K562 (cell line): Measurements from ENCODE around the gene SYPL2. TPM values are rescaled to one million over a fixed set of nuclear protein-coding genes. Genes with fewer than 3 reads are reported as not detected.

Source experiments
- ATAC-seq: fragments of 200-7000 bp; cut with Tn5 transposase; 3 replicates; pipeline ENCODE4 v1.9.1; 2020; ENCODE audit warnings: moderate library complexity
- BruUV-seq: library from RNA; stranded (reverse); fragments of 400-500 nt; replicated peaks from 2 replicates; lab custom pipeline; 2021; lab: Mats Ljungman, UMichigan
- CTCF ChIA-PET: fragments of 300-600 bp; formaldehyde crosslinking; extraction: SDS; loops from one replicate; lab custom pipeline; 2021; ENCODE audit warnings: low intra/inter-chr PET ratio; lab: Yijun Ruan, JAX
- POLR2A ChIA-PET: fragments of 300-600, 350-650 bp; sonication (Branson Sonifier 250); formaldehyde crosslinking; extraction: SDS; loops from one replicate; lab custom pipeline; 2021; ENCODE audit warnings: antibody characterized with exemption, inconsistent platforms; lab: Yijun Ruan, JAX
- DNase-seq, 4 experiments: peaks; one replicate each; pipeline versions ENCODE4 v3.0.0 to v3.0.0-alpha.2; 2011 to 2018; ENCODE audit warnings: low spot score in 3 of 4, mixed read lengths in 3 of 4; ENCODE audit errors: extremely low read depth in 1 of 4
- FAIRE-seq: peaks from 2 replicates; lab custom pipeline; 2011; peaks lifted over from hg19 to GRCh38; lab: Jason Lieb, UNC
- H2AFZ ChIP-seq: 2 replicates; pipeline ENCODE4 v1.6.0; 2011; ENCODE audit warnings: low read depth, low read length, control low read depth, inconsistent platforms
- H3K27ac ChIP-seq: fragments of 200-600 bp; 3 replicates; pipeline ENCODE4 v1.8.0; 2011; ENCODE audit warnings: low read depth, mild to moderate bottlenecking, control low read depth, inconsistent platforms, low read length, moderate library complexity, mixed read lengths; ENCODE audit errors: extremely low read depth
- H3K27me3 ChIP-seq, 2 experiments: fragments of 300-600 bp in 1 of 2; 2 replicates in 1 of 2; 3 replicates in 1 of 2; pipeline versions ENCODE4 v1.6.0 to v1.8.0; 2011; ENCODE audit warnings: inconsistent platforms in 2 of 2, low read length in 2 of 2, mild to moderate bottlenecking in 1 of 2, mixed read lengths in 1 of 2, moderate library complexity in 1 of 2; ENCODE audit not compliant: control insufficient read depth in 2 of 2, insufficient read depth in 2 of 2
- H3K36me3 ChIP-seq: fragments of 300-600 bp; 3 replicates; pipeline ENCODE4 v1.8.0; 2011; ENCODE audit warnings: mild to moderate bottlenecking, low read length, inconsistent platforms; ENCODE audit not compliant: control insufficient read depth, insufficient read depth
- H3K4me1 ChIP-seq, 2 experiments: fragments of 200-600 bp in 1 of 2; replicated peaks in 1 of 2; 2 replicates in 1 of 2; 3 replicates in 1 of 2; pipeline versions ENCODE4 v1.5.1 to v1.8.0; 2011; ENCODE audit warnings: inconsistent platforms in 2 of 2, low read length in 2 of 2, mild to moderate bottlenecking in 1 of 2, mixed read lengths in 1 of 2, moderate library complexity in 1 of 2; ENCODE audit not compliant: control insufficient read depth in 2 of 2, insufficient read depth in 2 of 2
- H3K4me2 ChIP-seq: 2 replicates; pipeline ENCODE4 v1.6.1; 2011; ENCODE audit warnings: low read length, control low read depth, inconsistent platforms, mixed read lengths; ENCODE audit not compliant: insufficient read depth
- H3K4me3 ChIP-seq: fragments of 200-600 bp; sonication (generic), shearing (Covaris generic); 2 replicates; pipeline ENCODE4 v1.5.1; 2016; ENCODE audit warnings: control low read depth, inconsistent platforms
- H3K79me2 ChIP-seq: fragments of 200-600 bp; 3 replicates; pipeline ENCODE4 v1.8.0; 2011; ENCODE audit warnings: low read length, inconsistent platforms; ENCODE audit not compliant: control insufficient read depth, insufficient read depth
- H3K9ac ChIP-seq, 2 experiments: 2 replicates each; pipeline versions ENCODE4 v1.6.0 to v1.6.1; 2011; ENCODE audit warnings: low read depth in 2 of 2, low read length in 2 of 2, control low read depth in 1 of 2, inconsistent platforms in 1 of 2, mild to moderate bottlenecking in 1 of 2, mixed read lengths in 1 of 2; ENCODE audit not compliant: insufficient read depth in 1 of 2
- H3K9me1 ChIP-seq: one replicate; pipeline ENCODE4 v1.6.0; 2011; ENCODE audit warnings: inconsistent platforms, mild to moderate bottlenecking, low read length, moderate library complexity; ENCODE audit not compliant: control insufficient read depth, insufficient read depth
- H3K9me3 ChIP-seq: replicated peaks from 2 replicates; pipeline ENCODE4 v1.5.1; 2011; ENCODE audit warnings: low read depth, low read length, inconsistent platforms; ENCODE audit not compliant: control insufficient read depth, insufficient read depth
- H4K20me1 ChIP-seq: replicated peaks from 2 replicates; pipeline ENCODE4 v1.6.1; 2011; ENCODE audit warnings: low read length, inconsistent platforms, mixed read lengths; ENCODE audit not compliant: control insufficient read depth, insufficient read depth
- ATF7 ChIP-seq: fragments of 450-650 bp; IDR thresholded peaks from 2 replicates; pipeline ENCODE4 v1.7.1; 2014; ENCODE audit warnings: mild to moderate bottlenecking, moderate library complexity
- HCFC1 ChIP-seq: IDR thresholded peaks from 2 replicates; pipeline ENCODE4 v1.6.1; 2012; ENCODE audit warnings: low read depth, low read length, improper control_type of control experiment
- JUND ChIP-seq, 2 experiments: IDR thresholded peaks; 2 replicates in 1 of 2; 3 replicates in 1 of 2; pipeline ENCODE4 v1.6.1; 2011; ENCODE audit warnings: borderline replicate concordance in 2 of 2, low read depth in 2 of 2, low read length in 2 of 2, improper control_type of control experiment in 1 of 2, missing biosample characterization in 1 of 2, missing genetic modification characterization in 1 of 2, missing genetic modification reagents in 1 of 2
- KHSRP ChIP-seq: fragments of 450-650 bp; IDR thresholded peaks from 2 replicates; pipeline ENCODE4 v1.6.1; 2017
- MTA3 ChIP-seq: fragments of 450-650 bp; formaldehyde crosslinking; IDR thresholded peaks from 2 replicates; pipeline ENCODE4 v1.6.1; 2017; ENCODE audit warnings: mild to moderate bottlenecking, borderline replicate concordance
- ZKSCAN3 ChIP-seq: fragments of 250-450 bp; sonication (Bioruptor Pico); IDR thresholded peaks from 2 replicates; pipeline ENCODE4 v1.4.0; 2020
- ZNF3 ChIP-seq: fragments of 250-450 bp; sonication (Bioruptor Pico); IDR thresholded peaks from 2 replicates; pipeline ENCODE4 v1.5.0; 2021; ENCODE audit warnings: mild to moderate bottlenecking, moderate library complexity
- ZNF76 ChIP-seq: fragments of 250-450 bp; sonication (Bioruptor Pico); IDR thresholded peaks from 2 replicates; pipeline ENCODE4 v1.4.0; 2020; ENCODE audit warnings: mild to moderate bottlenecking, moderate library complexity, borderline replicate concordance
- WGBS: fragments of 100-300 bp; shearing (Covaris generic); methylation state at CpG from one replicate; pipeline ENCODE4 v1.1.6; 2016; ENCODE audit warnings: low coverage, mixed read lengths; ENCODE audit not compliant: insufficient coverage; ENCODE audit errors: missing lambda C conversion rate; 5-methylcytosine and 5-hydroxymethylcytosine counted together
- in situ Hi-C: fragments of 300-500 bp; cut with MboI; formaldehyde crosslinking; loops from 4 replicates; pipeline ENCODE4 v1.15.0; 2018; ENCODE audit warnings: inconsistent platforms, mixed read lengths
- intact Hi-C: fragments of 100-400 bp; cut with micrococcal nuclease; formaldehyde crosslinking; loops from 2 replicates; pipeline ENCODE4 v1.14.2; 2022
- polyA plus RNA-seq, 8 experiments: library from polyadenylated mRNA; depleted of rRNA in 4 of 8; stranded (reverse) in 5 of 8; unstranded in 3 of 8; fragments of >200 nt; fragmentation: Nextera tagmentation in 2 of 8; fragmentation: Illumina TruSeq in 1 of 8; extraction: Ambion mirVana in 2 of 8; extraction: Trizol in 1 of 8; gene quantifications; 2 replicates each; pipeline versions ENCODE4 v1.2.1 to v1.2.3, GENCODE V29; 2011 to 2014; ENCODE audit warnings: inconsistent platforms in 1 of 8, missing spikeins in 1 of 8
- total RNA-seq, 7 experiments: library from RNA; depleted of rRNA in 6 of 7; stranded (reverse); fragments of >200 nt in 6 of 7; fragmentation: Illumina TruSeq in 2 of 7; extraction: Trizol in 2 of 7; gene quantifications; 2 replicates each; pipeline versions ENCODE4 v1.2.1 to v1.2.3, GENCODE V29; 2011 to 2021; ENCODE audit warnings: low replicate concordance in 1 of 7
- TF ChIP-seq, protein P1 (sequence below): fragments of 250-450 bp; sonication (Bioruptor Pico); IDR thresholded peaks from 2 replicates; pipeline ENCODE4 v1.4.0; 2020; ENCODE audit warnings: mild to moderate bottlenecking, moderate library complexity, borderline replicate concordance
- TF ChIP-seq, protein P2 (sequence below): fragments of 250-450 bp; sonication (Bioruptor Pico); IDR thresholded peaks from 2 replicates; pipeline ENCODE4 v1.5.0; 2021; ENCODE audit warnings: mild to moderate bottlenecking, moderate library complexity

The SYPL2 gene
- total and polyA plus RNA-seq, 9 of the 15 experiments (the other 6 are each of a cell fraction or from before 2014, with no cell fraction given): 0.03 to 0.20 (median 0.07) TPM; not detected in 2

DNA sequence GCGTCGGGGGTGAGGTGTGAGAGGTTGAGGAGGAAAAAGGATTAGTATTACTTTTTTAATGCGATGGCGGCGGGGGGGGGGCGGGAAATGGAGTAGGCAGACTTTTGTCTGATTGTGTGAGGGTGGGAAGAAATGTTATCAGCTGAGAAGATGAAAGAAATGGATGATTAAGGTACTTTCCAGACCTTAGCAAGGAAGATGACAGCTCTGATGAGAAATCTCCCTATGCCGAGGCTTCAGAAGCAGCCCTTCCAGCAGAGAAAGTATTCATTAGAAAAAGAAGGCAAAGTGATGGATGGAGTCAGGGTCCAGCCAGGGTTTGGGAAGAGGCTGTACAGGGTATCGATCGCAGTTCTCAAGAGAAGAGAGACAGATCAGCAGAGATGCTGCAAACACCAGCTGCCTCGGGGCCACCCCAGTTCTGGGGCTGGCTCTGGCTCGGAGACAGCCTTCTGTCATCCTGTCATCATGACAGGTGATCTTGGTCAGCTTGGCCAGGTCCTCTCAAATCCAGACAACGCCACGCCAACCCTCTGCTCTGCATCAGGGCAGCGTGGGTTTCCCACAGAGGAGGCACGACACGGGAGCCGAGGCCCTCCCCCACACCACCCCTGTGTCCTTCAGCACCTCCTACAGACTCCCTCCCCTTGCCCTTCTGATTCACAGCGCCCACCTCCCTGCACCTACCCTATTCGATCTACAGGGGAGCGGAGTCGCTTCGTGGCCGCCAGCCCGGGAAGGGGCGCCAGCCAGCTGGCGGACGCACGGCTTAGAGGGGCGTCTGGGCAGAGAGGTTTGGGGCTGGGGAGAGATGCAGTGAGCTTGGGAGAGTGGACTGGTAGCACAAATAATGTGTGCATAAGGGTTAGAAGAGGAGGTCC is 16.7 kb downstream of the SYPL2 start (continued):
- TF ChIP-seq, protein P1, sequence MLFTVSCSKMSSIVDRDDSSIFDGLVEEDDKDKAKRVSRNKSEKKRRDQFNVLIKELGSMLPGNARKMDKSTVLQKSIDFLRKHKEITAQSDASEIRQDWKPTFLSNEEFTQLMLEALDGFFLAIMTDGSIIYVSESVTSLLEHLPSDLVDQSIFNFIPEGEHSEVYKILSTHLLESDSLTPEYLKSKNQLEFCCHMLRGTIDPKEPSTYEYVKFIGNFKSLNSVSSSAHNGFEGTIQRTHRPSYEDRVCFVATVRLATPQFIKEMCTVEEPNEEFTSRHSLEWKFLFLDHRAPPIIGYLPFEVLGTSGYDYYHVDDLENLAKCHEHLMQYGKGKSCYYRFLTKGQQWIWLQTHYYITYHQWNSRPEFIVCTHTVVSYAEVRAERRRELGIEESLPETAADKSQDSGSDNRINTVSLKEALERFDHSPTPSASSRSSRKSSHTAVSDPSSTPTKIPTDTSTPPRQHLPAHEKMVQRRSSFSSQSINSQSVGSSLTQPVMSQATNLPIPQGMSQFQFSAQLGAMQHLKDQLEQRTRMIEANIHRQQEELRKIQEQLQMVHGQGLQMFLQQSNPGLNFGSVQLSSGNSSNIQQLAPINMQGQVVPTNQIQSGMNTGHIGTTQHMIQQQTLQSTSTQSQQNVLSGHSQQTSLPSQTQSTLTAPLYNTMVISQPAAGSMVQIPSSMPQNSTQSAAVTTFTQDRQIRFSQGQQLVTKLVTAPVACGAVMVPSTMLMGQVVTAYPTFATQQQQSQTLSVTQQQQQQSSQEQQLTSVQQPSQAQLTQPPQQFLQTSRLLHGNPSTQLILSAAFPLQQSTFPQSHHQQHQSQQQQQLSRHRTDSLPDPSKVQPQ (CRISPR knock-in tag): no peak

DNA sequence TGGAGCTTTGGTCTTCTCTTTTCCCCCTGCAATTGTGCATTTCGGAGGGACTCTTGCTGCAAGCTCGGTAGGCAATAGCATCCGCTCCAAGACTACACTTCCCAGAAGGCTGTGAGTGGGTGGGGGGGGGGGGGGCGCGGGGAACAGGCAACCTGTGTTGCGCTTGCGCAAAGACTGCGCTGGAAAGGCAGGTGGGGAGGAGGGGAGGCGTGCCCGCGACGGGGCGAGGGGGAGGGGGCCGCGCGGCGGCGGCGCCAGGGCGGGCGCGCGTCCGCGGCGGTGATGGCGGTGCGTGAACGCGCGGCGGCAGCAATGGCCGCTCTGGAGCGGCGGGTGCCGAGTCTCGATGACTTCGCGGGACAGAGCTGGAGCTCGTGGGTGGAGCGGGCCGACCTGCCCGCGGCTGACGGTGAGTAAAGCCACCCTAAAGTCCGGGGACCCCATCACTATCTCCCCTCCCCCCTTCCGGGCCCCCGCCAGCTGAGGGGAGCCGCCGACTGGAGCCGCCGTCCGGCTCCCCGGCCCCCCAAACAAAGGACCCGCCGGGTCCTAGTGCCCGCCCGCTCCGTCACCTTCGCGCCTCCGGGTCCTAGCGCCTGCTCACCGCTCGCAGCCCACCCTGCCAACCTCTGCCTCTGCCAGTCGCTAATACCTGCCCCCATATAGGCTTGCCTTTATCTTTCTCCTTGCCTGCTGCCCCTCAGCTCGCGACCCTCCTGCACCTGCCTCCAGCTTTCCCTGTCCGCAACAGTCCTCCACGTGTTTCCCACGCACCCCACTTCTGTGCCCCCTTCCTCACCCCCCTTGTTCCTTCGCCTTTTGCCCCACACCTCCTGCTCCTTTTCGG is 17.5 kb downstream of the SYPL2 start, which contains the start of gene ATXN7L2:
Gene ATXN7L2, plus strand, starts transcription at position 234 of the 847 bp plus-strand sequence. Its CDS starts 49 bp downstream, at position 283.
- DNase-seq (peak; percentile 97 to 100 (median 99)), ATAC-seq (peak; percentile 85), FAIRE-seq (peak; percentile 75)
- Histone ChIP-seq H3K4me2 (peak within 1 kb of the TSS; percentile 98), H4K20me1 (0 out of 2 replicates have a peak, but pooled peaks cover 2% of the 10 kb centered on the region), H3K27ac (peak within 1 kb of the TSS; percentile 93), H2AFZ (peak within 1 kb of the TSS; percentile 99), H3K4me3 (peak within 1 kb of the TSS; percentile 76), H3K36me3 (peaks cover 31% of the 10 kb centered on the region; the same call in 1 of the 3 replicates), H3K4me1 (peaks cover 12 to 23% of the 10 kb centered on the region in 2 experiments; a peak in 4 of 5 replicates), H3K9me3 (no peaks in the 10 kb centered on the region), H3K79me2 (peaks cover 9% of the 10 kb centered on the region; the same call in 2 of the 3 replicates), H3K9me1 (no peaks in the 10 kb centered on the region), H3K27me3 (peaks cover 18 to 28% of the 10 kb centered on the region in 2 experiments; a peak in 4 of 5 replicates), H3K9ac (peak within 1 kb of the TSS; percentile 87 to 100)
- ChIA-PET POLR2A (interaction anchor here (0.6 to 4.1 kb wide), 13 partner anchors 9 to 807 kb away, joined by 3 to 21 read pairs (median 3); partner anchors contain the start of gene GNAI3), CTCF (no interaction called here)
- WGBS: under 1% methylated on average over 33 of the region's 73 CpGs
- no TSS peak for BruUV-seq
- in situ Hi-C loops (no loop called here), intact Hi-C loops (no loop called here)
- TF ChIP-seq ZNF76: peak; percentile 40; the same call in 1 of the 2 replicates
- TF ChIP-seq ZNF3 (CRISPR knock-in tag): 0 out of 2 replicates have a peak, but pooled peaks have one; percentile 33
- TF ChIP-seq MTA3: peak; percentile 83
- TF ChIP-seq ZKSCAN3 (CRISPR knock-in tag): no peak
- TF ChIP-seq KHSRP: no peak; the same call in 1 of the 2 replicates
- peak; percentile 84 for TF ChIP-seq HCFC1
- TF ChIP-seq ATF7: peak; percentile 71; the same call in 1 of the 2 replicates
- peak; percentile 66 for TF ChIP-seq JUND (IDR thresholded peaks at IDR 0.05; ENCODE audit: borderline replicate concordance, low read depth, low read length)
- TF ChIP-seq JUND (tag; IDR thresholded peaks at IDR 0.05; ENCODE audit: borderline replicate concordance, low read depth, low read length): peak; percentile 62; the same call in 1 of the 3 replicates
- TF ChIP-seq, protein P2, sequence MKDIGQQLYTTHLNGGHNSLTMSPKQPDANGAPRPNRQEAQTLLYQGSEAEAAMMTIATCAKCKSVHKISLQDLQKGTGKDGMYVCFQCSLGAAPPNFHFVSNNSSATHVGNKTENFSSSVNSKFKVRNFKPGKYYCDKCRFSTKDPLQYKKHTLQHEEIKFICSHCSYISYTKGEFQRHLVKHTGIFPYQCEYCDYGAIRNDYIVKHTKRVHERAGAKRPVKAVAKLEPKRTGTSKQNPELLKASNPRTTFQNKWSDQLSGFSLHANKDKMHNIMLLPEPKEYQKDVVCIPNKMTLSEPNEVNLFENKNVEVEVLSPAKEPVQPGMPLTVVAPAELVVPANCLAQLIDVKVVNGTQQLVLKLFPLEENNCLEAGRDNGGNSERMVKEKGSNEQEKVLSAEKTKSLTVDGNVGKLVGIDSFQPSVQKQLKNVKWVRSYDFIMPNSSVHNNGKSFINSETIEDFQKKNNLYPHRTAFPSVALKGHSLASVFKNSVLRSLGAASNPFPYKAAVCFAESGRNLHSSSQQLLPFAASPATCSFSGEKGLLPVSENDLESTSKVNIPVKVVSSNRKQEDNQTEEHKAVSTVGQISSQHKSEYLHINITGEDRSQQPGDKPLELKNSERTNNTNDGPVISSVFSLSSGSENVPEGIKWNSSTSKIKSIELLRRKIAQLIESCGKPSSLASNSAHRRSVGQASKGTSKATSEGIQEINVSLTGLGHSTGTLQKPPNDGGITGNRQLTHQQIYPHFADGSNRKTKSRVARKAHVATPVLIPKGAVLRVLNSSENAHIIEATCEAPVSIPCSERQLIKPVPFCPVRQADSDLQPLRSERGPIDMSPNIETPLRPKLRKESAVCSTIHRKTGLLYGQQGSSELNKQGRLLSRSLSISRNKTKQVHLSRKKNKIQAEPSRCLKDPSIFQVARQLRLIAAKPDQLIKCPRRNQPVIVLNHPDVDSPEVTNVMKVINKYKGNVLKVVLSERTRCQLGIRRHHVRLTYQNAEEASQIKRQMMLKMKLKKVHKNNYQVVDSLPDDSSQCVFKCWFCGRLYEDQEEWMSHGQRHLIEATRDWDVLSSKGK (CRISPR knock-in tag): no peak
